GM12878 (cell line): Measurements from ENCODE around the gene HTRA2.

Source experiments
- DPF2 ChIP-seq: fragments of 450-650 bp; IDR thresholded peaks from 2 replicates; pipeline ENCODE4 v1.6.1; 2017; ENCODE audit warnings: mild to moderate bottlenecking
- EP300 ChIP-seq, 2 experiments: fragments of 150-350 bp in 1 of 2; IDR thresholded peaks; 2 replicates each; pipeline ENCODE4 v1.6.1; 2011 to 2012; ENCODE audit warnings: low read depth in 2 of 2, low read length in 2 of 2, borderline replicate concordance in 1 of 2, improper control_type of control experiment in 1 of 2, inconsistent platforms in 1 of 2; ENCODE audit not compliant: control insufficient read depth in 1 of 2
- EZH2 ChIP-seq: IDR thresholded peaks from 2 replicates; pipeline ENCODE4 v1.6.1; 2012; ENCODE audit warnings: low read depth, mild to moderate bottlenecking, control low read depth, inconsistent platforms, low read length, borderline replicate concordance; ENCODE audit not compliant: control insufficient read depth
- MTA3 ChIP-seq: IDR thresholded peaks from 2 replicates; pipeline ENCODE4 v1.6.1; 2012; ENCODE audit warnings: low read length, inconsistent platforms, borderline replicate concordance
- NFYA ChIP-seq: IDR thresholded peaks from 2 replicates; pipeline ENCODE4 v1.6.1; 2011; ENCODE audit warnings: low read depth, mild to moderate bottlenecking, low read length, improper control_type of control experiment, borderline replicate concordance
- NFYB ChIP-seq: IDR thresholded peaks from 2 replicates; pipeline ENCODE4 v1.6.1; 2011; ENCODE audit warnings: low read depth, mild to moderate bottlenecking, low read length, improper control_type of control experiment, moderate library complexity; ENCODE audit not compliant: insufficient read depth
- POLR2A ChIP-seq: IDR thresholded peaks from 2 replicates; pipeline ENCODE4 v1.6.1; 2011; ENCODE audit warnings: low read depth, mild to moderate bottlenecking, low read length
- SMAD1 ChIP-seq: fragments of 450-650 bp; IDR thresholded peaks from 2 replicates; pipeline ENCODE4 v1.6.1; 2018; ENCODE audit warnings: mild to moderate bottlenecking, low read depth; ENCODE audit not compliant: partially characterized antibody
- SPI1 ChIP-seq: IDR thresholded peaks from 2 replicates; pipeline ENCODE4 v1.6.1; 2011; ENCODE audit warnings: low read depth, mild to moderate bottlenecking, low read length, moderate library complexity, borderline replicate concordance; ENCODE audit not compliant: insufficient read depth
- SREBF1 ChIP-seq: IDR thresholded peaks from 2 replicates; pipeline ENCODE4 v1.6.1; 2012; ENCODE audit warnings: mild to moderate bottlenecking, low read length
- YY1 ChIP-seq: IDR thresholded peaks from 2 replicates; pipeline ENCODE4 v1.6.1; 2011; ENCODE audit warnings: low read depth, mild to moderate bottlenecking, low read length
- ZNF274 ChIP-seq: IDR thresholded peaks from one replicate; pipeline ENCODE4 v1.8.0; 2011; ENCODE audit not compliant: insufficient read length, insufficient read depth
- TF ChIP-seq, protein P1 (sequence below), 3 experiments: IDR thresholded peaks in 2 of 3; conservative IDR thresholded peaks in 1 of 3; 2 replicates each; pipeline ENCODE4 v1.5.1; 2011; ENCODE audit warnings: low read depth in 3 of 3, low read length in 3 of 3, mild to moderate bottlenecking in 3 of 3, control low read depth in 2 of 3, moderate library complexity in 2 of 3, inconsistent platforms in 1 of 3, mixed read lengths in 1 of 3; ENCODE audit not compliant: control insufficient read depth in 2 of 3, insufficient read depth in 1 of 3; ENCODE audit errors: extremely low read depth in 1 of 3

DNA sequence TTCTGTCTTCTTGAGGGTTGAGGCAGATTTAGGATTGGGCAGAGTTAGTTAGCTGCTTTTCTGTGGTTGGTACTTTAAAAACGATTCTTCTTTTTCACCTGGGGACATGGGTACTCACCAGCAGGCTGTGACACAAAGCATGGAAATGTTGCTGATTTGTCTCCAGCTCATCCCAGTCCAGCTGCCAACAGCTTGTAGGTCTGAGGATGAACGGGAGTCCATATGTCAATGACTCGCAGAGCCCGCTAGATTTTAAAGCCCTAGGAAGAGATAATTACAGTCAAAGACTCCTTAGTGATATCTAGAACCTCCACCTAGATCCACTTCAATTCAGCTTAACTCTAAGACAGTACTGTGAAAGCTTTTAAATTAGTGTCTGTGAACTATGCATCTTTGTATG lies 45.6 kb downstream of the HTRA2 start:
- no peak for TF ChIP-seq POLR2A
- TF ChIP-seq EZH2 = no peak
- TF ChIP-seq MTA3 = no peak
- TF ChIP-seq NFYB = no peak
- TF ChIP-seq DPF2 = no peak
- TF ChIP-seq, protein P1, sequence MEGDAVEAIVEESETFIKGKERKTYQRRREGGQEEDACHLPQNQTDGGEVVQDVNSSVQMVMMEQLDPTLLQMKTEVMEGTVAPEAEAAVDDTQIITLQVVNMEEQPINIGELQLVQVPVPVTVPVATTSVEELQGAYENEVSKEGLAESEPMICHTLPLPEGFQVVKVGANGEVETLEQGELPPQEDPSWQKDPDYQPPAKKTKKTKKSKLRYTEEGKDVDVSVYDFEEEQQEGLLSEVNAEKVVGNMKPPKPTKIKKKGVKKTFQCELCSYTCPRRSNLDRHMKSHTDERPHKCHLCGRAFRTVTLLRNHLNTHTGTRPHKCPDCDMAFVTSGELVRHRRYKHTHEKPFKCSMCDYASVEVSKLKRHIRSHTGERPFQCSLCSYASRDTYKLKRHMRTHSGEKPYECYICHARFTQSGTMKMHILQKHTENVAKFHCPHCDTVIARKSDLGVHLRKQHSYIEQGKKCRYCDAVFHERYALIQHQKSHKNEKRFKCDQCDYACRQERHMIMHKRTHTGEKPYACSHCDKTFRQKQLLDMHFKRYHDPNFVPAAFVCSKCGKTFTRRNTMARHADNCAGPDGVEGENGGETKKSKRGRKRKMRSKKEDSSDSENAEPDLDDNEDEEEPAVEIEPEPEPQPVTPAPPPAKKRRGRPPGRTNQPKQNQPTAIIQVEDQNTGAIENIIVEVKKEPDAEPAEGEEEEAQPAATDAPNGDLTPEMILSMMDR (IDR thresholded peaks at IDR 0.05 in 2 of 3, conservative IDR thresholded peaks at IDR 0.05 in 1 of 3; ENCODE audit: control insufficient read depth in 2 of 3, extremely low read depth in 1 of 3, insufficient read depth in 1 of 3, low read depth in 3 of 3, low read length in 3 of 3) = no peak
- TF ChIP-seq YY1 = no peak
- no peak for TF ChIP-seq ZNF274
- no peak for TF ChIP-seq EP300 (IDR thresholded peaks at IDR 0.05; ENCODE audit: borderline replicate concordance in 1 of 2, control insufficient read depth in 1 of 2, low read depth in 2 of 2, low read length in 2 of 2)
- TF ChIP-seq SREBF1 = no peak
- no peak for TF ChIP-seq NFYA
- TF ChIP-seq SPI1 = no peak
- no peak for TF ChIP-seq SMAD1
